Measurements from ENCODE around the gene SUB1.

Gene SUB1

GRCh38 chr5:32601623-32602295 lies 16.4 kb downstream of the SUB1 start:
- no peak overlapping the region for H3K4me3 ChIP-seq (replicated peaks; ENCODE audit: low read depth, low read length)
- TF ChIP-seq CTCF (IDR thresholded peaks at IDR 0.05; ENCODE audit: low read length, missing control alignments), result no peak
- no peak for DNase-seq (ENCODE audit: low read depth)

- H3K4me3 ChIP-seq (replicated peaks; ENCODE audit: low read depth, low read length), result no peak overlapping the region
- no peak for TF ChIP-seq CTCF (IDR thresholded peaks at IDR 0.05; ENCODE audit: low read length, missing control alignments)
- no peak for DNase-seq (ENCODE audit: low read depth)
These were observed 17.5 kb downstream of the SUB1 start for GRCh38 chr5:32602906-32603305.

- TF ChIP-seq CTCF (IDR thresholded peaks at IDR 0.05; ENCODE audit: low read length, missing control alignments), result no peak
- no peak overlapping the region for H3K4me3 ChIP-seq (replicated peaks; ENCODE audit: low read depth, low read length)
- no peak for DNase-seq (ENCODE audit: low read depth)
These were observed 19.7 kb downstream of the SUB1 start for GRCh38 chr5:32604800-32605765.

GRCh38 chr5:32605766-32606152 lies 20.4 kb downstream of the SUB1 start:
- no peak overlapping the region for H3K4me3 ChIP-seq (replicated peaks; ENCODE audit: low read depth, low read length)
- no peak for DNase-seq (ENCODE audit: low read depth)
- TF ChIP-seq CTCF (IDR thresholded peaks at IDR 0.05; ENCODE audit: low read length, missing control alignments), result no peak

GRCh38 chr5:32612134-32612888 lies 27.0 kb downstream of the SUB1 start:
- no peak for TF ChIP-seq CTCF (IDR thresholded peaks at IDR 0.05; ENCODE audit: low read length, missing control alignments)
- DNase-seq (ENCODE audit: low read depth), result peak; percentile 37
- no peak overlapping the region for H3K4me3 ChIP-seq (replicated peaks; ENCODE audit: low read depth, low read length)

GRCh38 chr5:32613050-32613672 lies 27.8 kb downstream of the SUB1 start:
- H3K4me3 ChIP-seq (replicated peaks; ENCODE audit: low read depth, low read length), result no peak overlapping the region
- peak; percentile 92 for TF ChIP-seq CTCF (IDR thresholded peaks at IDR 0.05; ENCODE audit: low read length, missing control alignments)
- DNase-seq (ENCODE audit: low read depth), result peak; percentile 86

Measured in fibroblast of pulmonary artery (primary cell).